Central memory CD8-positive, alpha-beta T cell (primary cell): ENCODE results near the gene PLA2G12A.

ENCODE experiments used
- ATAC-seq: fragments of 150-1000 bp; cut with Tn5 transposase; replicated peaks from 2 replicates; pipeline ENCODE4 v1.10.0; 2022; ENCODE audit warnings: mild to moderate bottlenecking, moderate FRiP score, moderate number of reproducible peaks; ENCODE audit not compliant: poor library complexity, severe bottlenecking; ENCODE audit errors: extremely low read depth
- DNase-seq, 2 donors: peaks; one replicate each; pipeline ENCODE4 v3.0.0; 2021; ENCODE audit warnings: low spot score in 2 of 2
- H3K27ac Mint-ChIP-seq: one replicate; pipeline ENCODE4 v1.8.0; 2022; ENCODE audit warnings: low read depth, mild to moderate bottlenecking, moderate library complexity, mixed read lengths
- H3K27me3 Mint-ChIP-seq: one replicate; pipeline ENCODE4 v1.8.0; 2022; ENCODE audit warnings: mixed read lengths
- H3K36me3 Mint-ChIP-seq: one replicate; pipeline ENCODE4 v1.8.0; 2022; ENCODE audit warnings: mild to moderate bottlenecking, moderate library complexity, mixed read lengths; ENCODE audit not compliant: insufficient read depth
- H3K4me1 Mint-ChIP-seq: one replicate; pipeline ENCODE4 v1.8.0; 2022; ENCODE audit warnings: mixed read lengths
- H3K4me3 Mint-ChIP-seq: one replicate; pipeline ENCODE4 v1.8.0; 2022; ENCODE audit warnings: mild to moderate bottlenecking, moderate library complexity, mixed read lengths
- H3K9me3 Mint-ChIP-seq: one replicate; pipeline ENCODE4 v1.8.0; 2022; ENCODE audit warnings: mixed read lengths

The PLA2G12A gene

DNA sequence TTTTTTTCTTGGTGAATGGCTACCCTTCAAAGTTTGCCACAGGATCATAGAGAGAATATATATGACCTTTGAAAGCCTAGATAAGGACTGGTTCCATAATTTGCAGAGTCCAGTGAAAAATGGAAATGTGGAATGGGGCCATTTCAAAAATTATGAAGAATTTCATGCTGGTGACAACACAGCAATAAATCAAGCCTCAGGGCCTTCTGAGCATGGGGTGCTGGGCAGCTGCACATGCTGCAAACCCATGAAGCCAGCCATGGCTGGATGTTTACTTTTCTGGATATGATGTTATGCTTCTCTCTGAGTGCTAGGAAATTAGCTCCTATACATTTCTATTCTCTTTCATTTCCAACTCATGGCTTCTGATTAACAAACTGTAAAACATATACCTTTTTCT is 16.0 kb upstream of the PLA2G12A start:
- H3K9me3 Mint-ChIP-seq: no peaks in the 10 kb centered on the region
- DNase-seq (no peak), ATAC-seq (no peak)
- no peak overlapping the region for H3K27ac Mint-ChIP-seq
- H3K4me3 Mint-ChIP-seq: no peak overlapping the region
- H3K36me3 Mint-ChIP-seq: no peaks in the 10 kb centered on the region
- no peaks in the 10 kb centered on the region for H3K27me3 Mint-ChIP-seq
- no peaks in the 10 kb centered on the region for H3K4me1 Mint-ChIP-seq

- Mint-ChIP-seq H3K27ac (no peak overlapping the region), H3K27me3 (no peaks in the 10 kb centered on the region), H3K36me3 (no peaks in the 10 kb centered on the region), H3K4me1 (no peaks in the 10 kb centered on the region), H3K4me3 (no peak overlapping the region), H3K9me3 (no peaks in the 10 kb centered on the region)
- ATAC-seq (no peak), DNase-seq (no peak)
These were observed 9.7 kb upstream of the PLA2G12A start for GRCh38 chr4:109739547-109739946.

- H3K27ac Mint-ChIP-seq: no peak overlapping the region
- no peaks in the 10 kb centered on the region for H3K36me3 Mint-ChIP-seq
- ATAC-seq (no peak), DNase-seq (no peak)
- no peaks in the 10 kb centered on the region for H3K27me3 Mint-ChIP-seq
- H3K9me3 Mint-ChIP-seq: no peaks in the 10 kb centered on the region
- no peaks in the 10 kb centered on the region for H3K4me1 Mint-ChIP-seq
- no peak overlapping the region for H3K4me3 Mint-ChIP-seq
These were observed 8.4 kb upstream of the PLA2G12A start for GRCh38 chr4:109738104-109738872.

- Mint-ChIP-seq H3K27me3 (no peaks in the 10 kb centered on the region), H3K4me3 (no peak overlapping the region), H3K36me3 (no peaks in the 10 kb centered on the region), H3K9me3 (no peaks in the 10 kb centered on the region), H3K27ac (no peak overlapping the region), H3K4me1 (no peaks in the 10 kb centered on the region)
- DNase-seq: no peak
- ATAC-seq: no peak
These were observed 5.9 kb upstream of the PLA2G12A start for GRCh38 chr4:109735566-109736365.

DNA sequence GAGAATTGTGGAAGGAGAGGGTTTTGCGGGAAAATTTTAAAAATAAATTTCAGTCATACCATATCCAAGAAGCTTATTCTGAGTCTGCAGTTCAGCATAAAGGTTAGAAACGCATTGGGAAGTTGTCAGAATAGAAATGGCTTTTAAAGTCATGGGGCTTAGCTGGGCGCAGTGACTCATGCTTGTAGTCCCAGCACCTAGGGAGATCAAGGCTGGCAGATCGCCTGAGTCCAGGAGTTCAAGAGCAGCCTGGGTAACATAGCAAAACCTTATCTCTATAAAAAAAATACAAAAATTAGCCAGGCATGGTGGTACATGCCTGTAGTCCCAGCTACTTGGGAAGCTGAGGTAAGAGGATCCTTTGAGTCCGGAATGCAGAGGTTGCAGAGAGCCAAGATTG is 3.9 kb upstream of the PLA2G12A start:
- DNase-seq (no peak), ATAC-seq (no peak)
- Mint-ChIP-seq H3K27ac (no peak overlapping the region), H3K4me3 (no peak overlapping the region), H3K9me3 (no peaks in the 10 kb centered on the region), H3K27me3 (no peaks in the 10 kb centered on the region), H3K4me1 (no peaks in the 10 kb centered on the region), H3K36me3 (no peaks in the 10 kb centered on the region)

DNA sequence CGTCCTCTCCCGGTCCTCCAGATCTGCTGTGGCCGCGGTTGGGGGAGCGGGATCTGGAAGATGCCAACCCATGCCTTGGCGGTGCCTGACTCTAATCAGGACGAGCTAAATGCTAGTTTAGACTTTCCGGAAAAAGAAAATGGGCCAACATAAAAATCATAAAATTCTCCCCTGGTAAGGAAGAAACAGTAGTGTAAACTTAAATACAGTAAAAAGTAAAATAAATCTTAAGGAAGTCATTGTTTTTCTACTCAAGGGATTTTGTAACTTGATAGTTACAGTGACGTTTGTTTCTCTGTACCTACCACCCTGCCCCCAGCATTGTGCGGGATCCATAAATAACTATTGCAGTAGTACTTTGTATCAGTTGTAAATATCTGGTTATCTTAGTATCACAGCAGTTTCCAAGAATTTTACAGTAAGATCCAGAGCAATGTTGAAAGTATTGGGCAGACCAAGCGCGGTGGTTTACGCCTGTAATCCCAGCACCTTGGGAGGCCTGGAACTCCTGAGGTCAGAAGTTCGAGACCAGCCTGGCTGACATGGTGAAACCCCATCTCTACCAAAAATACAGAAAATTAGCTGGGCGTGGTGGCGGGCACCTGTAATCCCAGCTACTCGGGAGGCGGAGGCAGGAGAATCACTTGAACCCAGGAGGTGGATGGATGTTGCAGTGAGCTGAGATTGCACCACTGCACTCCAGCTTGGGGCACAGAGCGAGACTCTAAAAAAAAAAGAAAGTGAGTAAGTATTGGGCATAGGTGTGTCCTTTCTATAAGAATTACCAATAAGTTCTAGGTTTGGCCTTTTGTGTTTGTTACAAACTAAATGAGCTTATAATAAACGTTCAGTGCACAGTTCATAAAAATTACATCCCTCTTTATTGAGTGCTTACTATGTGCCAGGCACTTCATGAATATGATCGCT is 1.0 kb upstream of the PLA2G12A start:
- Mint-ChIP-seq H3K9me3 (no peaks in the 10 kb centered on the region), H3K27me3 (no peaks in the 10 kb centered on the region), H3K27ac (no peak overlapping the region), H3K4me1 (peaks cover 6% of the 10 kb centered on the region), H3K4me3 (peak overlapping the region; percentile 80), H3K36me3 (peaks cover 5% of the 10 kb centered on the region)
- DNase-seq: no peak
- no peak for ATAC-seq

DNA sequence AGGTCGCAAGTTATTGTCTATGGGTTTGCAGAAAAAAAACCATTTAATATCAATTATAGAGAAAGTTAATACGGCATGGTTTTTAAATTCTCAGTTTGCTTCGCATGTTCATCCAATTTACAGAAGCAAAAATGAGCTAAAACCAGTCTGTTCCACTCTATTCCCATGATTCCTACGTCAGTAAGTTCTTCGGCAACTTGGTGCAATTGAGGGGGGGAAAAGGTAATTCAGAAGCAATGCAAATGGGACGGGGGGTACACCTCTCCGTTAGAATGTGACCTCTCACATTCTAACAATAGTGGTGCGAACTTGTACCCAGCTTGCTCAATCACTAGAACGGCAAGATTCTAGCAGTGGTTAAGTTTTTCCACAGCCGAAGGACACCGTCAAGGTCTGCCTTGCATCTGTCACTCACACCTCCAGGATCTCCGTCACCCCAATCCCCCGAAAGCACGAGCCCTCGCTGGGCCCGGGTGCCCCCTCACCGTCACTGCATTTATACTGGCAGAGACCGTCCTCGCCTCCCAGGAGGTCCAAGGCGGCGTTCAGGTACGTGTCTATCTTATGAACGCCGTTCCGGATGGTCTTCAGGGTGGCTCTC is 653 bp downstream of the PLA2G12A start:
- H3K4me3 Mint-ChIP-seq: peak overlapping the region; percentile 80
- DNase-seq (no peak), ATAC-seq (peak; percentile 5)
- no peaks in the 10 kb centered on the region for H3K27me3 Mint-ChIP-seq
- no peaks in the 10 kb centered on the region for H3K9me3 Mint-ChIP-seq
- peaks cover 6% of the 10 kb centered on the region for H3K4me1 Mint-ChIP-seq
- peak overlapping the region; percentile 72 for H3K27ac Mint-ChIP-seq
- H3K36me3 Mint-ChIP-seq: peaks cover 5% of the 10 kb centered on the region

DNA sequence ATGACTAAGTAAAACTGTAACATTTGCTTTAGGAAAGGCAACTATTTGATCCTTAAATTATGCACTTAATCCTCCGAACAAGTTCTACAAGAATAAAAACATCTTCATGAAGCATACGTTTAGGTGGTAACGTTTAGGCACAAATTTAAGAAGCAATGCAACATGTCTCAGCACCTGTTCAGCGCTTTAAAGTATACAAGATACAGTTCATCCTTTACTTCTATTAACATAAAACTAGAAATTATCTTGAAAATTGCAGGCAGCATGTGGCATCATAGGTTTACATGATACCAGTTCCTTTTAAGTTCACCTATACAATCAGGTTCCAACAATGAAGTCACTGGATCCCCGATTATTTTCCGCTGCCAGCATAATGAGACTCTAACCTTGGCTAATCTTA is 1.5 kb downstream of the PLA2G12A start:
- peaks cover 6% of the 10 kb centered on the region for H3K4me1 Mint-ChIP-seq
- H3K4me3 Mint-ChIP-seq: peak overlapping the region; percentile 80
- no peak overlapping the region for H3K27ac Mint-ChIP-seq
- H3K27me3 Mint-ChIP-seq: no peaks in the 10 kb centered on the region
- no peak for ATAC-seq
- no peaks in the 10 kb centered on the region for H3K9me3 Mint-ChIP-seq
- peaks cover 5% of the 10 kb centered on the region for H3K36me3 Mint-ChIP-seq
- no peak for DNase-seq

DNA sequence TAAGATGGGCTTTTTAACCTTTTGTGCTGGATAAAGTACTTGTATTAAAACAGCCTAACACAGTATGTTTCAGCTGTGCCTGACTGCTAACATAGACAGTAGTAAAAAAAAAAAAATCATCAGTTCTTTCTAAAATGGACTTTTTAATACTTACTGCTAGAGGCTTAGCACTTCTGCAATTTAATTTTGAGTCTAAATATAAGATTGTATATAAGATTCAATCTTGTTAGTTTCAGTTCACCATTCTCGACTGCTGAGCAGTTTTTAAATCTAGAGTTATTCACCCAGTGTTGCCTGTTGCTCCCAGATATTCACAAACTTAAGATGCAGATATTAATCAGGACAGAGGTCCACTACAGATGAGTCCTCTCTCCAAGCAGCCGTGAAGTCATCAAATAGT is 6.8 kb downstream of the PLA2G12A start:
- peaks cover 8% of the 10 kb centered on the region for H3K36me3 Mint-ChIP-seq
- no peak overlapping the region for H3K27ac Mint-ChIP-seq
- H3K27me3 Mint-ChIP-seq: no peaks in the 10 kb centered on the region
- no peak for DNase-seq
- H3K9me3 Mint-ChIP-seq: no peaks in the 10 kb centered on the region
- ATAC-seq: no peak
- H3K4me3 Mint-ChIP-seq: no peak overlapping the region
- H3K4me1 Mint-ChIP-seq: peaks cover 12% of the 10 kb centered on the region

DNA sequence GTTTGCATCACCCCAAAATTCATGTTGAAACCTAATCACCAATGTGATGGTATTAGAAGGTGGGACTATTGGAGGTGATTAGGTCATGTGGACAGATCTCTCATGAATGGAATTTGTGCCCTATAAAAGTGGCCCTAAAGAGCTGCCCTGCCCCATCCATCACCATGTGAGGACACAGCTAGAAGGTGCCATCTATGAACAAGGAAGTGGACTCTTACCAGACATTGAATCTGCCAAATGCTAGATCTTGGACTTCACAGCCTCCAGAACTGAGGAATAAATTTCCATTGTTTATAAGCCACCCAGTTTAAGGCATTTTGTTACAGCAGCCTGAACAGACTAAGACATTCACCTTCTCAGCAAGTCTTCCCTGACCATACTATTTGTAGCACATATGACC is 7.5 kb downstream of the PLA2G12A start:
- ATAC-seq (no peak), DNase-seq (no peak)
- H3K4me3 Mint-ChIP-seq: no peak overlapping the region
- peaks cover 10% of the 10 kb centered on the region for H3K36me3 Mint-ChIP-seq
- H3K27ac Mint-ChIP-seq: no peak overlapping the region
- no peaks in the 10 kb centered on the region for H3K27me3 Mint-ChIP-seq
- peaks cover 6% of the 10 kb centered on the region for H3K4me1 Mint-ChIP-seq
- no peaks in the 10 kb centered on the region for H3K9me3 Mint-ChIP-seq

DNA sequence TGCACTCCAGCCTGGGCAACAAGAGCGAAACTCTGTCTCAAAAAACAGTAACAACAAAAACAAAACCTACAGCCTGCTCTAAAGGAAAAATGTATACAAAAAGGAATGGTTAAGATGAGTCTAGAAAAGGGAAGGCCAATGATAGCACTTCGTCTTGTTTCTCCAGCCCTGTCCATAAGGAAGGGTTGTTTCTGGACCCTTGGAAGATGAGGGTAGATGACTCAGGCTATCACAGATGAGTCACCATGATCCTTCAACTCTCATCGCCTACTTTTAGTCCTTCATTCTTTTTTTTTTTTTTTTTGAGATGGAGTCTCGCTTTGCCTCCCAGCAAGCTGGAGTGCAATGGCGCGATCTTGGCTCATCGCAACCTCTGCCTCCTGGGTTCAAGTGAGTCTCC is 8.8 kb downstream of the PLA2G12A start:
- ATAC-seq (no peak), DNase-seq (no peak)

GRCh38 chr4:109719604-109720003 is 10.3 kb downstream of the PLA2G12A start:
- Mint-ChIP-seq H3K27me3 (no peaks in the 10 kb centered on the region), H3K4me1 (peaks cover 6% of the 10 kb centered on the region), H3K9me3 (no peaks in the 10 kb centered on the region), H3K4me3 (no peak overlapping the region), H3K27ac (no peak overlapping the region), H3K36me3 (peaks cover 10% of the 10 kb centered on the region)
- ATAC-seq (no peak), DNase-seq (no peak)

More for the DNA sequence above, 8.8 kb downstream of the PLA2G12A start:
- no peak overlapping the region for H3K27ac Mint-ChIP-seq
- H3K27me3 Mint-ChIP-seq: no peaks in the 10 kb centered on the region
- H3K4me3 Mint-ChIP-seq: no peak overlapping the region
- H3K4me1 Mint-ChIP-seq: peaks cover 6% of the 10 kb centered on the region
- H3K36me3 Mint-ChIP-seq: peaks cover 8% of the 10 kb centered on the region
- H3K9me3 Mint-ChIP-seq: no peaks in the 10 kb centered on the region
